Fibroblast of skin of right biceps (primary cell): ENCODE data around the gene CPLX1.

Experiments
- DNase-seq: peaks from one replicate; pipeline ENCODE4 v3.0.0-alpha.2; 2013

Gene CPLX1

DNA sequence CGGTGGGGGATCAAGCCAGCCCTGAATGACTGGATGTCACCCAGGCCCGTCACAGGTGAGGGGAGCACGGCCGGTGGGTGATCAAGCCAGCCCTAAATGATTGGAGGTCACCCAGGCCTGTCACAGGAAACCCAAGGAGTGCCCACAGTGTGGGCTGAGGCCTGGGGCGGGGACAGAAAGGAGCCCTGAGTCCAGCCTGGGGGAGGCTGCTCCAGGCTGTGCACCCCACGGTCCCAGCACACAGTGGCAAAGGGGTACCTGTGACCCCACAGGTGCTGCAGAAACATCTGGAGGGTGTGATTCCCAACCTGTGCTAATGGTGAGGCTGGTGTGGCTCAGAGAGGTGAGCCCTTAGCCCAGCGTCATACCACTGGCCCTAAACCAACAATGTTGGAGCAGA is 6.2 kb upstream of the CPLX1 start:
- DNase-seq, result no peak

DNA sequence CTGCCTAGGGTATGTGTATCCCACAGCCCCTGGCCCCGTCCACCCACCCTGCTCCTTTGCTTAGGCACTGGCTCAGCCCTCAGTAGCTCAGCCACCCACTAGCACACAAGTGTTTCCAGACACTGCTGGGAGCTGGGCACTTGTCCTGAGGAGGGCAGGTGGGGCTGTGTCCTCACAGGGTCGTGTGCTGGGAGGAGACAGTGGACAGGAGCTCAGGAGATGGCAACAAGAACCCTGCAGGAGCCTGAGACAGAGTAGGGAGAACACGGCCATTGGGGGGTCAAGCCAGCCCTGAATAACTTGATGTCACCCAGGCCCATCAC is 5.5 kb upstream of the CPLX1 start:
- DNase-seq, result no peak

DNA sequence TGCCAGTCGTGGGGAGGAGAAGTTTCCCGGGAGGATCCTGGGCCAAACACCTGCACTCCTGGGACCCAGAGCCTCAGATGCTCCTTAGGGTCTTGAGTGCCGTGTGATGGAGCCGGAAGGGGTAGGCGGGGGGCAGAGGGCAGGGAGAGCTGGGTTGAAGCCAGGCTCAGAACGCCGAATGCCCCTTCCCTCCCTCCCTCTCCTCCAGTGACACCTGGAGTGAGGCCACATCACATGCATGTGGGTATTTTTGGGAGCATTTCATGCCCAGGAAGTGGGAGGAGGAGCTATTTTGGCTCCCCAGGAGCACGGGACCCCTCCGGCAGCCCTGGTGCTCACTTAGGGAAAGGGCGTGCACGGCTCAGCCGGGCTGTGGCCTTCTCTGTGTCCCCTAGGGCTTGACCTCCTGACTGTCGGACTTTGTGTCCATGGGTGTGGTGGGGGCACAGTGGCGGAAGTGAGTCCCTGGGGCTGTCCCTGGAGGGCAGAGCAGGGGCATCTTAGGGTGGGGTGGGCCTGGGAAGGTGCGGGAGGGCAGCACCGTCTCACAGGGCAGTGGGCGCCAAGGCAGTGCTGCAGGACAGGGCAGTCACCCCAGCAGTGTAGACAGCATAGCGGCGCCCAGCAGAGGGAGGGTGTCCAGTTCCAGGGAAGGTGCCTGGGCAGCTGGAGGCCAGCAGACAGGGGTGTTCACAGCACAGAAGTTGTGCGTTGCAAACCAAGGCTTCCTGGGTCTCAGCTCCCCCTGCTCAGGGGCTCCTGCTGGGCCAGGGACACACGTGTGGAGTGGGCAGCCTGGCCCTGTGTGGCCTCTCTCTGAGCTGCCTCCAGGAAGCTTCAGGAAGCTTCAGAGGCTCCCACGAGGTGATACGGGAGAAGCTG is 4.9 kb upstream of the CPLX1 start:
- DNase-seq, result no peak

- no peak for DNase-seq
These were observed 4.1 kb upstream of the CPLX1 start for GRCh38 chr4:829761-830600.

DNA sequence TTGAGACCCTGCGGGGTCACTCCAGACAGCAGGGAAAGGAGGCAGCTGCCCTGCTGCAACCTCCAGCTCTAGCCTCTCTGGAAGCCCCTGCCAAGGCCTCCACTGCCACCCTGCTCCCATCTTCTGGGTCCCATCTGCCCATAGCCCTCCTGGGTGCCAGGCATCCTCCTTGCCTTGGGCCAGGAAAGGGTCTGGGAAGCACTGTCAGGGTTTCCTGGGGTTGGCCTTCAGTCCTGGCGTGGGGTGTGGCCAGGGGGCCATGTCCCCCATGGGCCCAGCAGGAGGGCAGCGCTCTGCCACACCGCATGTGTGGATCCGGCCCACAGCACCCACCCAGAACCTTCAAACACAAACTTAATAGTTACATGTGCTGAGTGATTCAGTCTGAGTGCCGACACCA is 3.4 kb upstream of the CPLX1 start:
- no peak for DNase-seq

DNA sequence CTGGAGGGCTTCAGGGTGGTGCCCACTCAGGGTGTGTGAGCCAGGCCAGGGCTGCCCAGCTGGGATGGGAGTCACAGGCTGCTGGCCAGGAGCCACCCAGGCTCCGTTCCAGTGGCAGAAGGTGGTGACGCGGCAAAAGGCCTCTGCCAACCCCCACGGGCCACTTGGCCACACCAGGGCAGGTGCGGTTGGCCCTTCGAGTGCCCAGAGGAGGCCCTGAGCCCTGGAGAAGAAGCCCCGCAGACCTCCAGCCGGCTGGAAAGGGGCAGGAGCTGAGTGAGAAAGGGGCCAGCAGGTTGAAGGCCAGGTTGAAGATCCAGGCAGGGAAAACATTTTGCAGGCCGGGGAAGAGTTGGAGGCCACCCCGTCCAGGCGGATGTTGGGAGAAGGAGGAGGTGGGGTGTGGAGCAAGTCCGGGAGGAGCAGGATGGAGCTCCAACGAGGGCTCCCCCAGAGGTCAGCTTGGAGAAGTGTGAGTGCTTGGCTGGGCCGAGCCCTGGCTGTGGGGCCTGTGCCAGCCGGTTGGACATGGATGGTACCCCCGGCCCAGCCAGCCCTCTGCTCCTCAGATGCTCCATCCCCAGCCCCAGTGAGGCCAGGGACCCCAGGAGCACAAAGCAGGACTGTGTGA is 2.8 kb upstream of the CPLX1 start:
- peak; percentile 6 for DNase-seq

DNA sequence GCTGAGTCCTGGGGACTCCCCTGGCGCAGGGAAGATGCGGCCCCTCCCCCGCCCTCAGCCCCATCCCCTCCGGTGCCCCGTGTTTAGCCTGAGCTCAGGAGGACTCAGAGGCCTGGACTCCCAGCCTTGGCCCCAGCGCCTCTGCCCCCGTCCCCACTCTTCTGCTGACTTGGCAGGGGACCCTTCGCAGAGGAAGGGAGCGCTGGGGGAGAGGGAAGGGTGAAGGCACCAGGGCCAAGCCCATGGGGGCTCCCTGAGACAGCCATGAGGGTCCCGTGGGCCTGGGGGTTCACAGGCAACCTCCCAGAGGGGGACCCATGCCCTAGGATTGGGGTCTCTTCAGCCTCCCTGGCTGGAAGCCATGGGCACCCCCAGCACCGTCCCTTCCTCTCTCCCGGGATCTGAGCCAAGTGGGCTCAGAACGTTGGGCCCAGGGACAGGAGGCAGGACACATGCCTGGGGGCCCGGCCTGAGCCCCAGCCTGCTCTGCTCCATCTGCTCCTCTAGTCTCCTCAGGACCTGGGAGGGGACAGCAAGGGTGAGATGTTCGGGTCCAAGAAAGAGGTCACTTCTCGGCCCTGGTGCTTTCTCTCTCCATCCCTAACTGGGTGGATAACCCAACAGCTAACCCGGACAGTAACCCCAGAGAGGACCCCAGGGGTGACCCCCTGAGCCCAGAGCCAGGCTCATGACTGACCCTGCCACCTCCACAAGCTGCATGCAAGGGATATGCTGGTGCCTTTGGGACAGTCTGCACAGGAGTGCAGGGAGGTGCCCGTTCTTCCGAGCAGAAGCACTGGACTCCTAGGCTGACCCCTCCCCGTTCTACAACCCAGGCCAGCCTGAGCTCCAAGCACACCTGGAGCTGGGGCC is 1.5 kb upstream of the CPLX1 start:
- no peak for DNase-seq

DNA sequence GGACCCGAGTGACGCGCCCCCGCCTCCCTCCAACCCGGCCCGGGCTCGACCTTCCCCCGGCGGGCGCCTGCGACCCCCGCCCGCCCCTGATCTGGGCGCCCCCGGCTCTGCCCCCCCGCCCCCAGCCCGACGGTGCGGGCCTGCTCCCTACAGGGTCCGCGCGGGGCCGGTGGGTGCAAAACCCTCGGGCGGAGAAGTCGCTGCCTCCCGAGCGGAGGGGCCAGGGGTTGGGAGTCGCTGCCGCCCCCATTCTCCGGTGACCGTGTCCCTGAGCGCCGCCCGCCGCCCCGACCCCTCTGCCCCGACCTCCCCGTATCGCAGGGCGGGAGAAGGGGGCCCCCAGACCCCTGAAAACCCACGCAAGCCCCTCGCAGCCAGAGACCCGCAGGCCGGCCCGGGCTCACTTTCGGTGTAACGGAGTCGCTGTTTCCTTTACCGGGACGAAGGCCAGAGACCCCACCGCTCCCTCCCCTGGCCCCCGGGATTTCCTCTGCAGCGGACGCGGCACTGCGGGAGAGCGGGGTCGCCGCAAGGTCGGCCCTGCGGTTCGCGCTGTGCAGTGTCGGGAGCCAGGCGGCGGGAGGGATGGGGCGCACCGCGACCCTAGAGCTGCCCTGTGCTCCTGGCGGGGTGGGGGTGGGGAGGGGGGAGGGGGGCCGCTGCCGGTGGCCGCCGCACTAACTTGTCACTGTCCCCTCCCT is 729 bp upstream of the CPLX1 start:
- no peak for DNase-seq

- DNase-seq, result peak; percentile 17
These were observed 612 bp downstream of the CPLX1 start for GRCh38 chr4:825063-825970.

GRCh38 chr4:824461-825062 is 1.4 kb downstream of the CPLX1 start:
- DNase-seq, result no peak

GRCh38 chr4:823761-824460 is 2.0 kb downstream of the CPLX1 start:
- no peak for DNase-seq

- DNase-seq, result no peak
These were observed 2.7 kb downstream of the CPLX1 start for GRCh38 chr4:823176-823760.

- no peak for DNase-seq
These were observed 3.4 kb downstream of the CPLX1 start for GRCh38 chr4:822361-823175.

DNA sequence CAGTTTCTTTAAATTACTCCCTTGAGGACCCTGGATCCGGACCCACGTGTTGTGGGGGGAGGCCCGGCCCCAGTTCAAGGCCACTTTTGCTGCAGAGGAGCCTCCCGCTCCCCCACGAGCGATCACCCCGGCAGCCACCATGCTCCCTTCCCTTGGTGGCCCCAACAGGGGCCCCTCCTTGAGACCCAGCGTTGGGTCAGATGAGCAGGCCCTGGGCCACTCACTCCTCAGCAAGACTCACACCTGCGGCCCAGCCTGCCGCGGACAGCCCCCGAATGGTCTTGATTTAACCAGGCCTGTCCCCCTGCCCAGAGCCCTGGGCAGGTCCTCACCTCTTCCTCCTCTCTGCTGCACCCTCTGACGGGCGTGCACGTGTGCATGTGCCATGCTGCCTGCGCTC is 4.3 kb downstream of the CPLX1 start:
- no peak for DNase-seq

DNA sequence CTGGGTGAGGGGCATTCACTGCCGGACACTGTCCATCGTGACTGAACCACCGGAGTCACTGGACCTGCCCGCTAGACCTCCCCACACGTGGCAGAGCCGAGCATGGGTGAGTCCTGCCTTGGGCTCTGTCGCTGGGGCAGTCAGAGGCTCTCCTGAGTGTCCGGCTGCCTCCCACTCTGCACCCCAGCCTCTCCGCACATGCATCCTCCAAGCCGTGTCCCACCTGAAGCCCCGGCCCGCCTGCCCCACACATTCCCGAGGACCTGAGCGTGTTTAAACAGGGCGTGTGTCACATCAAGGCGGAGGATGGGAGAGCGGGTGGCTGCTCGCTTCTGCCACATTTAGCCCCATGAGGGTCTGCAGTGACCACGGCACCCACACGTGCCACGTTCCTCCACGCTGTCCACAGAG is 4.7 kb downstream of the CPLX1 start:
- DNase-seq, result no peak

- no peak for DNase-seq
These were observed 5.4 kb downstream of the CPLX1 start for GRCh38 chr4:820230-821172.
